SIG-M5 treated with dmso at 0.1 percent for 504 hours (cell line): ENCODE results near the gene PPIP5K2.
"Not testable (repeated sequence)": the region's sequence is repeated elsewhere in the genome, so short reads cannot be mapped to it uniquely, and the experiment has no call there.

Experiments
- DNase-seq: peaks from one replicate; lab custom pipeline; 2025; ENCODE audit not compliant: unreplicated experiment; lab: John Stamatoyannopoulos, UW

Gene PPIP5K2

DNA sequence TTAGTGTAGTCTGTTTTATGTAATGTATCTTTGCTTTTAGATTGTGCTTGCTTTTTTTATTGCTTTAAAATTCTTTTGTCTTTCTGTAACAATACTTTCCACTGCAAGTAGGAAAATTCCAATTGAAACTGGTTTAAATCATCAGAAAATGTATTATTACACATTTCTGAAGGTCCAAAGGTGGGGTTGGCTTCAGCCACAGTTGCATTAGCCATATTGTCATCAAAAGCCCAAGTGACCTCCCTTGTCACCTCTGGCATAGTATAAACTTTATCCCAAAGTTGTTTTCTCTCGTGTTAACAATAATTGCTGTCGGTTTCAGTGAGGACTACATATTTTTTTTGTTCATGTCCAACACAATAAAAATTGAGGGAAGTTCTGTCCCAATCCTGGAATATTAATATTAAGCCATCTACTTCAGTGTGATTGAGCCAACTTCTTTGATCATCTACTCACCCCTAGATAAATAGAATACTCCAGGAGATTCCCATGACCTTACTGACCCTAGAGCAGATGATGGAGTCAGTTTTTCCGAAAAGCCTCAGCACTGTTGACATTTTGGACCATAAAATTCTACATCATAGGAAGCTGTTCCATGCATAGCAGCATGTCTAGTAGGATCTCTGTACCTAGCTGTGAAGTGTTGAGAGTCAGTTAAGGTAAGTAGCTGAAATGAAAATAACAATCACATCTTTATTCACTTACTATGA is 86.0 kb downstream of the PPIP5K2 start:
- DNase-seq, result no peak

DNA sequence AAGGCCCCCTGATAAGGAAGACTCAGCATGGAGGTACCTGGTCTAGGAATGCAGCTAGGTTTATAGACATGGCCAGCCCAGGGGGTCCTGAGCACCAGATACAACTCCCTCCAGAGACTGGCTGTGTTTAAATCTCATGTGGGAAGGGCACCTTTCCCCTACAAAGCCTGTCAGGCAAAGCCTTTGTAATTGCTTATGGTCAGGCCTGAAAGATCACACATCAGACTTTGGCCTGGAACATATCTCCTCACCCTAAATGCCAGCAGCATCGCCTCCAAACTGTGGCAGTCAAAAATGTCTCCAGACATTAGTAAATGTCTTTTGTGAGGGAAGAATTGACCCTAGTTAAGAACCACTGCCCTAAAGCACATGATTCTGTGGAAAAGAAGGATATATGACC is 86.9 kb downstream of the PPIP5K2 start:
- no peak for DNase-seq

DNA sequence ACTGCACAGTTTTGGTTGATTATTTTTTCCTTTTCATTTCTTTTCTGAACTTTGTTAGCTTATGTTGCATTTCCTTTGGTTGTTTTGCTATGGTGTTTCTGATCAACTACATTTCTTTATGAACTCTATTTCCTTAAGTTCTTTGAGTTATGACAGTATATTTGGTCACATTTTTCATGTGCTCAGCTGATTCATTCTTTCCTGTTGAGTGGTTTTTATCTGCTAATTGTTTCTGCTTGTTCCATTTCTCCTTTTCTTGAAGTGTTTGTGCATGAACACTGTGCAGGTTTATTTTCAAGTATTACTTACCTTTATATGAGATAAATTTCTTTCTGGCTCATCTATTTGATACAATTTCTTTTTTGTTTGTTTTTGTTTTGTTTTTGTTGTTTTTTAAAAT is 87.6 kb downstream of the PPIP5K2 start:
- no peak for DNase-seq

DNA sequence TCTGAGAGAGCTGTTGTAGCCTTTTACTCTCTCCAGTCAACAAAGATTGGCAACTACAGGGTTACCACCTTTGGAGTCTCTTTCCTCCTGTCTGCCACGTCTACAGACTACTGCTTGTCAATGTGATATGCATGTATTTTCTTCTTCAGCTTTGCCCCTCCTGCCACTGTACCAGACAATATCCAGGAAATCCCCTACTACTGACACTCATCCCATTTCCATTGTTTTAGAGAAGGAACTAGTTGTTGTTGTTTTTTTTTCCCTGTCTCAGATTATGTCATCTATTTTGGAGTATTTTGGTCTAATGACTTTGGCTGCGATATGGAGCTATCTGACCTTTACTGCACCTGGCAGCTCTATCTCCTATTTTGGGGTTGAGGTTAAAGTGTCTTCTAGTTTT is 88.4 kb downstream of the PPIP5K2 start:
- no peak for DNase-seq

DNA sequence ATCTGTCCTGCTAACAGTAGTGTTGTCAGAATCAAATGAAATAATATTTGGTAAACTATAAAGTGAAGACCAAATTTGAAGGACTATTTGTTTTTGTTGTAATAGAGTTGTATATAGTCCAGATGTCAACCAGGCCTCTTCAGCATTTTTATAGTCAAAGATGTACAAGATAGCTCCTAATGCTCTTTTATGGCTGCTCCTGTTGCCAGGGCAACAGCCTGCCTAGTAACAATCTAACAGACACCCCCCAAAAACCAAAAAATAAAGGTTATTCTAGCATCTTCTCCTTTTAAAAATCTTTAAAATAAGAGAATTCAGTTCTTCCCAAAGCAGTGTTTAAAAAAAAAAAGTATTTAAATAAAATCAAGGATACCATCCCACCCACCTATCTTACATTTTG is 89.0 kb downstream of the PPIP5K2 start:
- no peak for DNase-seq

DNA sequence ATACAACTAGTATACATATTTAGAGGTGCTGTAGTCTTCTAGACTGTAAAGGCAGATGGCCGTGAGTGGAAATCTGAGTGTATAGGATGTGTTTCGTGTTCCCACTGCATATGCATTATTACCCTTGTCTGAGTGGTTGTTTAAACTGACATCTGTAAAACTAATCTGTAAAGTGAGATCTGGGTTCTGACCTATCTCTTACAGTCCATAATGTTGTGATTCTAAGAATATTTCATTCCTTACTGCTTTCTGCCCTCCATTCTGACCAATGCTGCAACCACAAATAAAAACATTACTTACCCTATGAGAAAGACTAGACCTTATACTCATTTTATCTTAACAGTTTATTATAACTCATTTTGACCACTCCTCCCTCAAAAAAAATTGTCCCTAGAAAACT is 90.9 kb downstream of the PPIP5K2 start:
- DNase-seq, result no peak

DNA sequence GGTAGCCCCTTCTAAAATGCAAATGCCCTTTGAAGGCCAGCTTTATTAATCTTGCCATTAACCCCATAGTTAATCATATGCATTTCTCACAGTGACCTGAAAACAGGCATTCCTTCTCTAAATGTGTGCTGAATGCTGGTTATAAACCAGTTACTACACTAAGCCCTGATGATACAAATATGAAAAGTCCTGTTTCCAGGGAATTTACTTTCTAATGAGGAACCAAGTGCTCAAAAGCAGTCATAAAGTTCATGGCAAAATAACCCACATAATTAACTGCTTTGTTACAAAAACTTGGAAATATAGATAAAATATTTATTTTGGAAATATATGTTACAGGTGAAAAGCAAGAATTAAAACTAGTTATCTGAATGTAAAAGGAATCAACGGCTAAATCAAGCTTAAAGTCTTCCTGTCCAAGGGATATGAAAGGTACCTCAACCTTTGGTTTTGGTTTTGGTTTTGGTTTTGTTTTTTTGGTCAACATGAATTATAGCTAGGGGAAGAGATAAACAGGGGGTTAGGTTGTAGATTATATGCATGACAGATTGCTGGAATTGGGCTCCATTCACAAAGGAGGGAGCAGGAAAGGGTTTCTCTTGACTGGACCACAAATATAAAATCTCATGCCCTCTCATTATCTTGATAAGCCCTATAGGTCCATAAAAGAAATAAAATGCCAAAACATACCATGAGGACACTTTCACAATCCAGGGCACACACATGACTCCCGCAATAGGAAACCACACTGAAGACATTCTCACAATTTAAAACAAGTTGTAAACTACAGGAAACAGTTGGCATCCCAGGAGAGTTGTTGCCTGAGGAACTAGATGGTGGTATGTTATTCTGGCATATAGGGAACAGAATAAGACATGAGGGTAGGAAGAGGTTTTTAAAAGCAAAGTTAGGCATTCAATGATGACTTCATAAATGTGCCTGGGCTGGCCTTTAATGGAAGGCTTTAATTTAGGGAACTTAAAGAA is 91.8 kb downstream of the PPIP5K2 start:
- DNase-seq, result no peak

DNA sequence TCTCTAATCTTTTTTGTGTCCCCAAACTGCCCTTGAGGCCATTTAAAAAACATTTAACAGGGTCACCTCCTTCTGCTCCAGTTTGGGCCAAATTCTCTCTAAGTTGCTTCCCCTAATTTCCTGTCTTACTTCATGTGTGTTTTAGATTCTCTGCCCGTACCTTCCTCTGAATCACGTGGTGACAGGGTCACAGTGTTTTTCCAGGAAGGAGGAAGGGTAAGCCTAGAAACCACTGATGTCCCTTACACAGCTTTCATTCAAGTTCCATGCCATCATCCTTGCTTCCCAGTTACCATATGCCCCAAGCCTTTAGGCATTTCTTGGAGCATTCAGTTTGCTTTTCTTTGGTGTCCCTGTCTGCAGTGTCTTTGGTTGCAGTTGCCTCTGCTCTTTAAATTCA is 96.0 kb downstream of the PPIP5K2 start:
- DNase-seq, result no peak

DNA sequence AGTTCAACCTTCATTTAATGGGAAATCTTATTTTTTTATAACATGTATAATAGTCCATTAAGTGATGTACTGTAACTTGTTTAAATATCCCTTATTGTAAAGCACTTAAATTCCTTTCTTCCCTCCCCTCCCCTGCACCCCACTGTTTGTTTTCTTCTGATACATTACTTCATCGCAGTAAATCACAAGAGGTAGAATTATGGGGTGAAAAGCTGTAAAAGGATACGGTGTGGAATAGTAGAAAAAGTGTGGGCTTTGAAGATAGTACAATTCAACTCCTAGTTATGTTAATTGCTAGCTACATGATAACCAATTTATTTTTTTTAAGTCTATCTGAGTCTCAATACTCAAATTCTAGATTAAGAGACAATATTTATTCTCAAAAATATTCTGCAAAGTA is 96.6 kb downstream of the PPIP5K2 start:
- DNase-seq, result no peak

DNA sequence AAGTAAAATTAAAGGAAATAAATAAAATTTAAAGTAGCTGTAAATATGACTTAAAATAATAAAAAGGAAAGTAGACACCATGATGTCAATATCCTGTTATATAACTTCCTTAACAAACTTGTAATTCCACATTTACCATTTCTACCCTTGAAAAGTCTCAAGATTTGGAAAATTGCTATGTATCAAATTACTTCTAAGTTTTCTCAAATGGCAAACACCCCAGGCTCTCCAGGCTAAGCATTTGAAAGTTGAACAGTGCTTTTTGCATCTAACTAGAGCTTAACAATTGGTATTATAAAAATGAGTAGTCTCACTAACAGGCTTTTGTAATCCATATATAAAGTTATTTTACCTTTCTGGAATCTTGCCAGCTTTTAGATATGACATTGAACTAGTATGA is 97.0 kb downstream of the PPIP5K2 start:
- DNase-seq, result no peak

DNA sequence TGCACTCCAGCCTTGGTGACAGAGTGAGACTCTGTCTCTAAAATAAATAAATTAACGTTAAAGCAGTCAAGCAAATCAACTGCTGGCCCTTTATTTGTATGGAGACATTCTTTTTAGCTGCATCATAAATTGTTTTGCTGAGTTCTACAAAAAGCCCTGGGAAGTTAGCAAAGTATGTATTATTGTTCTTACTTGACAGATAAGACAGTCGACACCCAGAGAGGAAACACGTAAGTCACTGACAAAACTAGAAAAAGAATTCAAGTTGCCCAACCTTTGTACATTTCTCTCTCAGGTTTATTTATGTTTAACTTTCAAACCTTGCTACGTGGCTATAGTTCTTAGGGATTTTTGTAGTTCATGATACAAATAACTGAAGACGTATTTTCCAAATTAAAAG is 98.1 kb downstream of the PPIP5K2 start:
- no peak for DNase-seq

DNA sequence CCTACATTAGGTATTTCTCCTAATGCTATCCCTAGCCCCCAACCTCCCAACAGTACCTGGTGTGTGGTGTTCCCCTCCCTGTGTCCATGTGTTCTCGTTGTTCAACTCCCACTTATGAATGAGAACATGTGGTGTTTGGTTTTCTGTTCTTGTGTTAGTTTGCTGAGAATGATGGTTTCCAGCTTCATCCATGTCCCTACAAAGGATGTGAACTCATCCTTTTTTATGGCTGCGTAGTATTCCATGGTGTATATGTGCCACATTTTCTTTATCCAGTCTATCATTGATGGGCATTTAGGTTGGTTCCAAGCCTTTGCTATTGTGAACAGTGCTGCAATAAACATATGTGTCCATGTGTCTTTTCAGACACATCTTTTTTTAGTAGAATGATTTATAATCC is 99.0 kb downstream of the PPIP5K2 start:
- not testable (repeated sequence) for DNase-seq

DNA sequence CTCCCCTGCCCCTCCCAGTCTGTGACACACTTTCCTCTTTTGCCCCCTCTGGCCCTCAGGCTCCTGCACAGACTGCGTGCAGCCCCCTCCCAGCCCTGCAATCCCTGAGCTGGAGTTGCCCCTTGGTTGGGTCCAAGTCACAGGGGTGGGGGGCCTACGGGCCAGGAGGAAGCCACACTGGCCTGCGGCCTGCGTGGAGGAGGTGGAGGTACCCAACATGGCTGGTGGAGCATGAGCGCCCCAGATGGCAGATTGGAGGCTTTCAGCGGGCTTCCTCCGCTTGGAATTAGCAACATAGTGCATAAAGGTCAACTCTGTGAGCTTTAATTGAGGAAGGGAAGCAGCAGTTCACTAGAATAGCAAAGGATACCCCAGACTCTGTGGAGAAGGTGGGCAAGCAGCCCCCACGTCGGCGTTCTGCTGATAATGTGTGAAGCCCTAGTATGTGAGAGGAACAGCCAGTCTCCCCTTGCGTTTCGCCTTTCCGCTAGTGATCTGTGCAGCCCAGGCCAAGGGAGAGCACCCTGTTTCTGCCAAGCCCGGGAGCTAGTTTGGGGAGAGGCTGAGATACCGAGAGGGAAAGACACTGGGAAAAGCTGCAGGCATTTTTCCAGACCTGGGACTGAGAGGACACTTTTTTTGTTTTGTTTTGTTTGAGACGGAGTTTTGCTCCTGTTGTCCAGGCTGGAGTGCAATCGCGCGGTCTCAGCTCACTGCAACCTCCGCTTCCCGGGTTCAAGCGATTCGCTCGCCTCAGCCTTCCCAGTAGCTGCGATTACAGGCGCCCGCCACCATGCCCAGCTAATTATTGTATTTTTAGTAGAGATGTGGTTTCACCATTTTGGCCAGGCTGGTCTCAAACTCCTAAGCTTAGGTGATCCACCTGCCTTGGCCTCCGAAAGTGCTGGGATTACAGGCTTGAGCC is 103.2 kb downstream of the PPIP5K2 start:
- no peak for DNase-seq

DNA sequence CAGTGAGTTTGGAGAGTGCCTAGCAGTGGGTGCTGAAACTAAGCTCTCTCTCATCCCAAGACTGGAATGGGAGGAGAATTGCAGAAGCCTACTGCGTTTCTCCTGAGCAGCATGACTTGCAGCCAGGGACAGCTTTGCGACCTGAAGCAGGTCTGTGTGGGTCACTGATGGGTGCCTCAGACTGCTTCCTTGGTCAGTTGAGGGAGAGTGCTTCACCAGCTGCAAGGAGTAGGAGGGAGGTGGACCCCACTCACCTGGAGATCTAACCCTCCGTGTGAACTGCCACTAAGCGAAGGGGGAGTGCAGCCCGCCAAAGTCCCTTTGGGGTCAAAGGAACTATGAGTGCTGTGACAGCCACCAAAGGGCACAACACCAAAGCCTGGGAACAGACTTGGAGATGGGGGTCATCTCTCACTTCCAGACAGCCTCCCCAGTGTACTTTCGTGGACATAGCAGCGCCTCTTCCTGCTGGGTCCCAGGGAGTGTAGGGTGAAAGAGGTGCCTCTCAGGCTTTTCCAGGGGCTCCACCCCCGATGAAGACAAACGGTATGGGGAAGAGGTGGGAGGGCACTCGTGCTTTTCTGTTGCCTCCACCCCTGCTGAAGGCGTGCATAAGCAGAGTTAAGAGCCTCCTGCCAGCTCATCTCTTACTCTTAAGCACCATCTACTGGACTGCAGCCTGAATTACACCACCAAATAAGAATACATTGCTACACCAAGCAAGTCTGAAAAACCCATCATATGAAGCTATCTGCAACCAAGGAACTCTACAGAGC is 104.2 kb downstream of the PPIP5K2 start:
- DNase-seq, result peak; percentile 84

DNA sequence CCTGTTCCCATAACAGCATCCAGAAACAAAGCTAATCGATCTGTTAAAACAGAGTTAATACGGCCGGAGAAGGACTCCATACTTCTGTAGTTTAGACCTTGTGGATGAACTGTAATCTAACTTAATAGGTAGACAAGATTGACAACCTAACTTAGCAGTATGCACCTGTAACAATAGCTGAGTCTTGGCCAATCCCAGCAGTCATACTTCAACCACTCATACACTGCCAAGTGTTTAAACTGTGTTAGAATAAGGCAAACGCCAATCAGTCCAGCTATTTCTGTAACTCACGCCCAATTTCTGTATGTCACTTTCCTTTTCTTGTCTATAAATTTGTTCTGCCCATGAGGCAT is 104.8 kb downstream of the PPIP5K2 start:
- no peak for DNase-seq

DNA sequence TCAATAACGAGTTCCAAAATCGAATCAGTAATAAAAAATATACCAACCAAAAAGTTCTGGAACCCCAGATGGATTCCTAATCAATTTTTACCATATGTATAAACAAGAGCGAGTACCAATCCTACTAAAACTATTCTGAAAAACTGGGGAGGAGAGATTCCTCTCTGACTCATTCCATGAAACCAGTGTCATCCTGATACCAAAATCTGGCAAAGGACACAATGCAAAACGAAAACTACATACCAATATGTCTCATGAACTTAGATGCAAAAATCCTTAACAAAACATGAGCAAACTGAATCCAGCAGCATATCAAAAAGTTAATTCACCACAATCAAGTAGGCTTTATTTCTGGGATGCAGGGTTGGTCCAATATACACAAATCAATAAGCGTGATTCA is 108.0 kb downstream of the PPIP5K2 start:
- DNase-seq, result no peak

DNA sequence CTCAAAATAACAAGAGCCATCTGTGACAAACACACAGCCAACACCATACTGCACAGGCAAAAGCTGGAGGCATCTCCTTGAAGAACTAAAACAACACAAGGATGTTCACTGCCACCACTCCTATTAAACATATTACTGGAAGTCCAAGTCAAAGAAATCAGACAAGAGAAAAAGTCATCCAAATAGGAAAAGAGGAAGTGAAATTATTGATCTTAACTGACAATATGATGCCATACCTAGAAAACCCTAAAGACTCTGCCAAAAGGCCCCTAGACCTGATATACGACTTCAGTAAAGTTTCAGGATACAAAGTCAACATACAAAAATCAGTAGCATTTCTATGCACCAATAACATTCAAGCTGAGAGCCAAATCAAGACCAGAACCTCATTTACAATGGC is 108.5 kb downstream of the PPIP5K2 start:
- DNase-seq, result peak; percentile 41

DNA sequence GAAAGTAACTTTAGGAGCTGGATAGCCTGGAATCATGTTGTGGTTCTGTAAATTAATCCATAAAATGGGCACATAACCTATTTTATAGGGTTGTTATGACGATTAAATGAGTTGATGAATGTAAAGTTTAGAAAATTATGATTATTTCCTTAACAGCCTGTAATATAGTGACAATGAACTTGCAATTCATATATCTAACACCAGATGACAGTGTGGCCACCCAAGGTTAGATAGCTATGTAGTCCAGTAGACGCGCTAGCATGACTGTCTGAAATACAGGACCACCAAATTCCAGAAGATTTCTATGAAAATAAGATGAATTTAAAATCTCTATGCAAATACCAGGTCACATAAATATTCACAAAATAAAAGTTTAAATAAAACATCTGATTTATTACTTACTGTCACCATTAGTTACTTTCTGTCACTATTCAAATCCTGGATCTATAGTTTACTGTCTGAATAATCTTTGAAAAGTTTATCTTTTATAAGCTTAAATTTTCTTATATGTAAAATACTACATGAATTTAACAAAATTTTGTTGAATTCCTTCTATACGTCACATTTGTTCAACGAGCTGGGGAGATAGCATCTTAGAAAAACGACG is 112.4 kb downstream of the PPIP5K2 start:
- peak; percentile 39 for DNase-seq

DNA sequence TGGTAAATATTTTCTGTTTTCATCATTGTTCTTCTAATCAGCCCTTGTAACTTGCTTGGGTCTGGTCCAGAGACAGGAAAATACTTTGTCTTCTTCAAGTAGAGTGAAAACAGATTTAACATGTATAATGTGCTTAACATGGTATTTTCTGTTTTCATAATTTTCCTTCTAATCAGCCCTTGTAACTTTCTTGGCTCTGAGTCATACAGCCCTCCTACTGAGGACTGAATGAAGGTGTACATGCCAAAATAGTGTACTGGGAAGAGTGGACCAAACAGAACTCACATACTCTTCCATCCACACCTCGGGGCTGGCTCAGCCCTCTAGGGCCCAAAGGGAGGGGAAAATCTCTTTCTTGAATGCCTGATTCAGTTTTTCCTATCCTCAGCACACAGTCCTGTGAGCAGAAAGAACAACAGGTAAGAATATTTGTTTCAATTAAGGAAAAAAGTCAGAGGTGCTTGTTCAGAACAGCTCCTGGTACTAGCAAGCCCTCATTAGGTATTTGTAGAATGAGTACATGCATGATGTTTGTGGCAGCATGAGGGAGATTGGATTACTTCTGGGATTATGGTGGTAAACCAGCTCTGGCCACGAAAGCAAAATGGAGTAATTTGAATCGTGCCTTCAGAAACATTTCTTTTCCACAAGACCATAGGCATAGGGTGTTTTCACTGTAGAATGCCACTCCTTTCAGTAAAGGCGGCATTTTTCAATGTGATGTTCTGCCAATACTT is 114.3 kb downstream of the PPIP5K2 start:
- DNase-seq, result no peak
